DMS114 treated with DMSO at 0.1 percent for 48 hours (cell line): ENCODE data around the gene PDE6D.

ENCODE experiments used
- DNase-seq: peaks from one replicate; lab custom pipeline; 2025; ENCODE audit not compliant: unreplicated experiment; lab: John Stamatoyannopoulos, UW

PDE6D gene

GRCh38 chr2:231708773-231709635, 72.1 kb downstream of the PDE6D start:
- DNase-seq: no peak

- DNase-seq: peak; percentile 90
These were observed 72.9 kb downstream of the PDE6D start, which contains the start of gene PTMA for GRCh38 chr2:231707927-231708772. Gene PTMA (plus strand): TSS chr2:231708525. CDS start chr2:231708707, 182 bp downstream.

- no peak for DNase-seq
These were observed 73.5 kb downstream of the PDE6D start for GRCh38 chr2:231707625-231707926.

- DNase-seq: peak; percentile 60
These were observed 74.1 kb downstream of the PDE6D start for GRCh38 chr2:231706731-231707624.

GRCh38 chr2:231704017-231704416, 77.1 kb downstream of the PDE6D start:
- no peak for DNase-seq

GRCh38 chr2:231701456-231702373, 79.4 kb downstream of the PDE6D start:
- DNase-seq: no peak

DNA sequence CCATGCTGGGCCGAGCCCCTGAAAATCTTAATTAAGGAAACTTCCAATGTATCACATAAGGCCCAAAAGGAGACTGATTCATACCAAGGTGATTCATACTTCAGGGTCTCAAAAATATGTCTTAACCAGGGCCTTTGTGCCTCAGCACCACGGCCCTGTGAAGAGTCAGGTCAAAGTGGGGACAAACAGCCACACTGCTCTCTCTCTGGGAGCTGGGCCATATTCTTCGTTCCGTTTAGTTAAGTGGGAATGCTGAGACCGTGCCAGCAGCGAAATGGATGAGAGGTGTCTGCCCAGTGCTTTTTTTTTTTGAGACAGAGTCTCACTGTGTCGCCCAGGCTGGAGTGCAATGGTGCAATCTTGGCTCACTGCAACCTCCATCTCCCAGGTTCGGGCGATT, 82.1 kb downstream of the PDE6D start:
- DNase-seq: no peak

DNA sequence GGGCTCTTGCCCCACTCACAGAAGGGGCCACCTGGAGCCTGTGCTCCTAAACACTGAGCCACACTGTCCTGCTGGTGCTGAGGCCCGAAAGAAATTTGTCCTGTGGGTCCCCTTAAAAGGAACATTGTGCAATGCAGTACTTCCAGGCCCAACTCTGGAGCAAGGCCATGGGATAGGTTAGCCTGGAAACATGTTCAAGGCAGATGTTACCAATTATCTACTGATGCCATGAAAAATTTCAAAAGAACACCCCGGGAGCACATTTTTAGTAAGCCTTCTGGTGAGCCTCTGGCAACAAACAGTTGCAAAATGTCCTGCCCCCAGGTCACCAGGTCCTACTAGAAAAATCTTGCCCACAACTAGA, 85.1 kb downstream of the PDE6D start:
- no peak for DNase-seq

DNA sequence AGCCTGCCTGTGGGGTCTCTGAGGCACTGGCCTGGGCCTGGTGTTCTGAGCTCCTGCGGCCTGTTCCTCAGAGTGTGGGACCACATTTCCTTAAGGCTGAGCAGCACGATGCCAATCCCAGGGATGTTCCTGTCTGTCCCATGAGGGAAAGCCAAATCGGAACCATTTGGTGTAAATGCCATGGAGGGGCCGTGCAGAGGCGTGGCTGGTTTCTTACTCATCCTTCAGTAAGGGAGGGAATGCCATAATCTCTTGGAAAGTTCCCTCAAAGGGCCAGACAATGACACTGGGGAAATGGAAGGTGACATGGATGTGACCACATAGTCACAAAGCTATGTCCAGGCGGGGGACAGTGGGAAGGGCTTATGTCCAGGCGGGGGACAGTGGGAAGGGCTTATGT, 87.1 kb downstream of the PDE6D start:
- DNase-seq: no peak

- DNase-seq: no peak
These were observed 88.2 kb downstream of the PDE6D start for GRCh38 chr2:231692847-231693246.

DNA sequence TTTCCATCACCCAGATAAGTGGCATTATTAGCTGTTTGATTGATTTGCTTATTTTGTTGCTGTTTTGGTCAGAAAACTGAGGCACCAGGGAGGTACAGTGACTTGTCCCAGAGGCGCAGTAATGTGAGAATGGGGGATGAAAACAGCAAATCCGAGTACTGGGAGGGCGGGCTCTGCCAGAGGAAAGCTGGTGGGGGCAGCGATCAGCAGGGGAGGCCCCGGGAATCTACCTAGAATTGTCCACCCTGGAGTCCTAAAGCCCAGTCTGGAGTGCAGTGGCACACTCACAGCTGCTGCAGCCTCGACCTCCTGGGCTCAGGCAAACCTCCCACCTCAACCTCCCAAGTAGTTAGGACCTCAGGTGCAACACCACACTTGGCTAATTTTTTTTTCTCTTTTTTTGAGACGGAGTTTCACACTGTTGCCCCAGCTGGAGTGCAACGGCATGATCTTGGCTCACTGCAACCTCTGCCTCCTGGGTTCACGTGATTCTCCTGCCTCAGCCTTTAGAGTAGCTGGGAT, 89.8 kb downstream of the PDE6D start:
- DNase-seq: no peak

DNA sequence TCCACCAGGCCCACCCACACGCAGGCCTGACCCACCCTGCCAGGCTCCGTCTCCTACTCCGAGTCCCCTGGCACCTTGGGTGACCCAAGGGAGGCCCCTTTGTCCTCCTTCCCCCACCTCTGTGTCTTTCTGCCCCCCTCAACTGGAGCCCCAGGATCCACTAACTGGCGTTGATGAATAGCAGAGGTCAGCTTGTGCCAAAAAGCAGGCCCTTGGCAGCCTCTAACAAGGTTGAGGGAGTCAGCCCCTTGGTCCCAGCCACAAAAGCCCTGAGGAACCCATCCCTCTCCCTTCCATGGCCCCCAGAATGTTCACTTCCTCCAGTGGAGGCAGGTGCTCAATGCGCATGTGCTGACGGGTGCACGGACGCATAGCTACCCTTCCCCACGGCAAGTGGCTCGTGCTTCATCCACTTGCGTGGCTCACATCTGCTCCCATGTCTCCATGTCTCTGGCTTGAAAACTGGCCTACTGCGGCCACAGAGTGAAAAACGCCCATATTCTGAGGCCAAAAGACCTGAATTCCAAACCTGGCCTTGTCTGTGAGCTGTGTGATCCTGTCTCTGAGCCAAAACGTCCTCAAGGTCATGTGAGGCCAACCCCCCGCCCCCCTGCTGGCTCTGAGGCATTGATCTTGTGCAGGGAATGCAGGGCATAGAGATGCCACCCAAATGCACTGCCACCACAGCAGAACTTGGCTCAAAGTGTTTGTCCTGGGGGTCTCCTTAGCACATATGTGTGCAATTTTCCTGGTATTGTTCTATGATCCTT, 91.8 kb downstream of the PDE6D start:
- DNase-seq: no peak

- no peak for DNase-seq
These were observed 92.4 kb downstream of the PDE6D start for GRCh38 chr2:231688719-231689118.

DNA sequence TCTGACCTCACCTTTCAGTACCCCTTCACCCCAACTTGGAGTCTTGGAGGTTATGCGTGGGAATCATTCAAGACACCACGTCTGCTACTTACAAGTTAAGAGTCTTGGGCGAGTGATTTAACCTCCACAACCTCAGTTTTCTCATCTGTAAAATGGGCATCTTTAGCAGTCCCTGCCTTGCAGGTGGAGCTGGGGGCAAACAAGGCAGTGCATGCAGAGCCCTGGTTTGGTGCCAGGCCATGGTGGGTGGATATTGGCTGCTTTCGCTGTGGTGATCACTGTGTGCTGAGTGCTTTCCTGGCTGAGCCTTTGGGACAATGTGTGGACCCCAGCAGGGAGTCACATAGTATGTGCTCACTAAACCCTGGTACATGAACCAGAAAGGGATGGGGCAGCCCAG, 93.1 kb downstream of the PDE6D start:
- DNase-seq: no peak

- DNase-seq: no peak
These were observed 93.8 kb downstream of the PDE6D start for GRCh38 chr2:231687133-231687852.

- no peak for DNase-seq
These were observed 94.6 kb downstream of the PDE6D start for GRCh38 chr2:231686192-231687100.

- no peak for DNase-seq
These were observed 95.5 kb downstream of the PDE6D start for GRCh38 chr2:231685349-231686191.
